Stimulated activated CD8-positive, alpha-beta memory T cell treated with anti-CD3 and anti-CD28 coated beads, Interleukin-12 subunit alpha, Interleukin-12 subunit beta, amount 100 ng/mL, for 24 hours (primary cell): ENCODE data around the gene NUP54.

Experiments
- DNase-seq: peaks from one replicate; pipeline ENCODE4 v3.0.0-alpha.2; 2020; ENCODE audit errors: extremely low read depth

The NUP54 gene

GRCh38 chr4:76067652-76068286 is 80.4 kb downstream of the NUP54 start:
- DNase-seq: peak; percentile 39

GRCh38 chr4:76066546-76066945 is 81.7 kb downstream of the NUP54 start:
- DNase-seq: no peak
